Measurements from ENCODE around the gene SYMPK.

Gene SYMPK

GRCh38 chr19:45882652-45883585 lies 20.0 kb upstream of the SYMPK start (continued):
- TF ChIP-seq ZNF645 (tag by site-specific recombination; IDR thresholded peaks at IDR 0.05), result 0 out of 2 replicates have a peak, but pooled peaks have one; percentile 46
- TF ChIP-seq ZNF768 (tag by site-specific recombination; IDR thresholded peaks at IDR 0.05), result peak; percentile 62; the same call in 1 of the 2 replicates
- TF ChIP-seq ZNF148 (tag by site-specific recombination; IDR thresholded peaks at IDR 0.05; ENCODE audit: borderline replicate concordance), result no peak
- TF ChIP-seq ZNF513 (tag by site-specific recombination; IDR thresholded peaks at IDR 0.05), result no peak
- peak; percentile 59 for TF ChIP-seq SP7 (tag by site-specific recombination; IDR thresholded peaks at IDR 0.05)
- peak; percentile 92 for TF ChIP-seq ZNF660 (tag by site-specific recombination; IDR thresholded peaks at IDR 0.05)
- peak; percentile 28; the same call in 1 of the 2 replicates for TF ChIP-seq ZBTB10 (tag by site-specific recombination; IDR thresholded peaks at IDR 0.05)
- 0 out of 2 replicates have a peak, but pooled peaks have one; percentile 71 for TF ChIP-seq ZNF280D (tag by site-specific recombination; IDR thresholded peaks at IDR 0.05)
- TF ChIP-seq ZNF580 (tag by site-specific recombination; IDR thresholded peaks at IDR 0.05), result peak; percentile 76
- TF ChIP-seq ZNF704 (tag by site-specific recombination; IDR thresholded peaks at IDR 0.05), result no peak
- TF ChIP-seq ZNF174 (tag by site-specific recombination; IDR thresholded peaks at IDR 0.05), result 0 out of 2 replicates have a peak, but pooled peaks have one; percentile 52
- peak; percentile 56 for TF ChIP-seq ZNF692 (tag by site-specific recombination; IDR thresholded peaks at IDR 0.05)
- TF ChIP-seq ZNF76 (tag by site-specific recombination; IDR thresholded peaks at IDR 0.05; ENCODE audit: borderline replicate concordance, low read depth), result no peak
- peak; percentile 61; the same call in 1 of the 2 replicates for TF ChIP-seq ZNF561 (tag by site-specific recombination; IDR thresholded peaks at IDR 0.05; ENCODE audit: borderline replicate concordance)
- peak; percentile 34; the same call in 1 of the 2 replicates for TF ChIP-seq ZFP69B (tag by site-specific recombination; IDR thresholded peaks at IDR 0.05)
- no peak for TF ChIP-seq ZNF169 (tag by site-specific recombination; IDR thresholded peaks at IDR 0.05)
- peak; percentile 78; the same call in 1 of the 2 replicates for TF ChIP-seq ZFP37 (tag by site-specific recombination; IDR thresholded peaks at IDR 0.05)

All from HEK293 (cell line).